Measurements from ENCODE around the gene GSG1L.

Gene GSG1L

GRCh38 chr16:27784351-27785306 lies 278.9 kb downstream of the GSG1L start:
- DNase-seq: no peak

GRCh38 chr16:27781981-27782880 lies 281.3 kb downstream of the GSG1L start:
- DNase-seq: no peak

- DNase-seq: no peak
Measured at GRCh38 chr16:27781195-27781524, 282.4 kb downstream of the GSG1L start.

- no peak for DNase-seq
Measured at GRCh38 chr16:27780468-27781194, 282.9 kb downstream of the GSG1L start.

- DNase-seq: no peak
Measured at GRCh38 chr16:27779641-27780164, 283.8 kb downstream of the GSG1L start.

- DNase-seq: no peak
Measured at GRCh38 chr16:27778926-27779570, 284.5 kb downstream of the GSG1L start.

- no peak for DNase-seq
Measured at GRCh38 chr16:27778171-27778925, 285.2 kb downstream of the GSG1L start.

- DNase-seq: no peak
Measured at GRCh38 chr16:27777527-27777926, 286.0 kb downstream of the GSG1L start.

- no peak for DNase-seq
Measured at GRCh38 chr16:27776556-27777225, 286.8 kb downstream of the GSG1L start.

GRCh38 chr16:27775254-27775653 lies 288.3 kb downstream of the GSG1L start:
- no peak for DNase-seq

GRCh38 chr16:27774779-27775178 lies 288.7 kb downstream of the GSG1L start:
- no peak for DNase-seq

GRCh38 chr16:27773344-27773743 lies 290.2 kb downstream of the GSG1L start:
- DNase-seq: no peak

- DNase-seq: no peak
Measured at GRCh38 chr16:27772093-27772825, 291.3 kb downstream of the GSG1L start.

GRCh38 chr16:27771201-27771910 lies 292.2 kb downstream of the GSG1L start:
- DNase-seq: no peak

GRCh38 chr16:27770271-27771196 lies 293.0 kb downstream of the GSG1L start:
- DNase-seq: no peak

GRCh38 chr16:27769561-27770255 lies 293.8 kb downstream of the GSG1L start:
- no peak for DNase-seq

GRCh38 chr16:27768651-27769272 lies 294.8 kb downstream of the GSG1L start:
- DNase-seq: no peak

Data from CD4-positive, alpha-beta T cell treated with Interleukin-17A for 1 hour (primary cell).